ENCODE data around the gene ANKRD6.

DNA sequence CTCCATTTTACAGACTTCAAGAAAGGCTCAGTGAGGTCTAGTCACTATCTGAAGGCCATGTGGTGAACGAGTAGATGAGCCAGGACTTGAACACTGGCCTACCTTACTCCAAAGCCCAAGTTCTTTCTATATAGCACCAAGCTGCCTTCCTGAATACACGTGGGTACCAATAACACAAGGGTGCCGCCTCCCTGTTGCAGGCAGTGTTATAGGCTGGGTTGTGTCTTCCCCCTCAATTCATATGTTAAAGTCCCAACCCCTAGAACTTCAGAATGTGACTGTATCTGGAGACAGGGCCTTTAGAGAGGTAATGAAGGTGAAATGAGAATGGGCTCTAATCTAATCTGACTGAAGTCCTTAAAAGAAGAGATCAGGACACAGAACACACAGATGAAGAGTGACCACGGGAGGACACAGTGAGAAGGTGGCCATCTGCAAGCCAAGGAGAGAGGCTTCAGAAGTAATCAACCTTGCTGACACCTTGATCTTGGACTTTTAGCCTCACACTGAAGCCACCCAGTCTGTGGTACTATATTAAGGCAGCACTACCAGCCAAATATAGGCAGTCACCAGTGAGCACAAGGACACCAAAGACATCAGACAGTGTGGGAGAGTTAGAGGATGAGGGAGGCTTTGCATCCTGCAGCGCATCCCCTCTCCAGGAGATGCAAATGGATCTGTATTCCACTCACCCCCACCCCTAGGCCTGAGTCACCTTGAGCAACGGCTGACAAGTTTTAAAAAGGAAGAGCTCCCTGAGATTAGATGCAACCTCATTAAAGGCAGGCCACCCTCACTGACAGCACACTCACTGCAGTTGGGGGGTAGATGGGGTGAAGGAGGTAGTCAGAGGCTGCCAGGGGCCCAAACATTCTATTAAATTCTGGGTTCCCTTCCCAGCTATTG is 246.5 kb downstream of the ANKRD6 start:
- TF ChIP-seq, protein P1, sequence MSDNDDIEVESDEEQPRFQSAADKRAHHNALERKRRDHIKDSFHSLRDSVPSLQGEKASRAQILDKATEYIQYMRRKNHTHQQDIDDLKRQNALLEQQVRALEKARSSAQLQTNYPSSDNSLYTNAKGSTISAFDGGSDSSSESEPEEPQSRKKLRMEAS (IDR thresholded peaks at IDR 0.05; ENCODE audit: insufficient read depth, insufficient read length) = no peak
- TF ChIP-seq, protein P2, sequence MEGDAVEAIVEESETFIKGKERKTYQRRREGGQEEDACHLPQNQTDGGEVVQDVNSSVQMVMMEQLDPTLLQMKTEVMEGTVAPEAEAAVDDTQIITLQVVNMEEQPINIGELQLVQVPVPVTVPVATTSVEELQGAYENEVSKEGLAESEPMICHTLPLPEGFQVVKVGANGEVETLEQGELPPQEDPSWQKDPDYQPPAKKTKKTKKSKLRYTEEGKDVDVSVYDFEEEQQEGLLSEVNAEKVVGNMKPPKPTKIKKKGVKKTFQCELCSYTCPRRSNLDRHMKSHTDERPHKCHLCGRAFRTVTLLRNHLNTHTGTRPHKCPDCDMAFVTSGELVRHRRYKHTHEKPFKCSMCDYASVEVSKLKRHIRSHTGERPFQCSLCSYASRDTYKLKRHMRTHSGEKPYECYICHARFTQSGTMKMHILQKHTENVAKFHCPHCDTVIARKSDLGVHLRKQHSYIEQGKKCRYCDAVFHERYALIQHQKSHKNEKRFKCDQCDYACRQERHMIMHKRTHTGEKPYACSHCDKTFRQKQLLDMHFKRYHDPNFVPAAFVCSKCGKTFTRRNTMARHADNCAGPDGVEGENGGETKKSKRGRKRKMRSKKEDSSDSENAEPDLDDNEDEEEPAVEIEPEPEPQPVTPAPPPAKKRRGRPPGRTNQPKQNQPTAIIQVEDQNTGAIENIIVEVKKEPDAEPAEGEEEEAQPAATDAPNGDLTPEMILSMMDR (IDR thresholded peaks at IDR 0.05; ENCODE audit: extremely low read depth in 1 of 2, insufficient read depth in 1 of 2, low read depth in 1 of 2, low read length in 2 of 2) = no peak
